HG02852 (cell line): Measurements from ENCODE around the gene CHTF18.
A peak's percentile ranks its signal among the peaks of the same experiment; 100 is the strongest.
"Not testable (repeated sequence)": the region's sequence is repeated elsewhere in the genome, so short reads cannot be mapped to it uniquely, and the experiment has no call there.

Experiments used
- ATAC-seq: cut with Tn5 transposase; IDR thresholded peaks from one replicate; pipeline ENCODE4 v1.9.1; 2021; ENCODE audit warnings: mild to moderate bottlenecking, moderate library complexity; ENCODE audit not compliant: unreplicated experiment

The CHTF18 gene

GRCh38 chr16:774086-775001 lies 14.1 kb upstream of the CHTF18 start:
- ATAC-seq: no peak

GRCh38 chr16:775236-775796 lies 13.1 kb upstream of the CHTF18 start:
- no peak for ATAC-seq

GRCh38 chr16:776298-776697 lies 12.1 kb upstream of the CHTF18 start:
- ATAC-seq: not testable (repeated sequence)

DNA sequence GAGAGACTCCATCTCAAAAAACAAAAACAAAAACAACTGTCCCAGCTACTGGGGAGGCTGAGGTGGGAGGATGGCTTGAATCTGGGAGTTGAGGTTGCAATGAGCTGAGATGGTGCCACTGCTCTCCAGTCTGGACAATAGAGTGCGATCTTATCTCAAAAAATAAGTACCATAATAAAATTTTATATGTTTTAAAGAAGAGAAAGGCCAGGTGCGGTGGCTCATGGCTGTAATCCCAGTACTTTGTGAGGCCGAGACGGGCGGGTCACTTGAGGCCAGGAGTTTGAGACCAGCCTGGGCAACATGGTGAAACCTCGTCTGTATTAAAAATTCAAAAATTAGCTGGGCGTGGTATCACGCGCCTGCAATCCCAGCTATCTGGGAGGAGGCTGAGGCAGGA lies 11.6 kb upstream of the CHTF18 start:
- ATAC-seq: no peak

GRCh38 chr16:777826-778225 lies 10.6 kb upstream of the CHTF18 start:
- ATAC-seq: no peak

- ATAC-seq: no peak
Observed at GRCh38 chr16:778447-778846, 10.0 kb upstream of the CHTF18 start.

GRCh38 chr16:778909-779527 lies 9.4 kb upstream of the CHTF18 start:
- no peak for ATAC-seq

DNA sequence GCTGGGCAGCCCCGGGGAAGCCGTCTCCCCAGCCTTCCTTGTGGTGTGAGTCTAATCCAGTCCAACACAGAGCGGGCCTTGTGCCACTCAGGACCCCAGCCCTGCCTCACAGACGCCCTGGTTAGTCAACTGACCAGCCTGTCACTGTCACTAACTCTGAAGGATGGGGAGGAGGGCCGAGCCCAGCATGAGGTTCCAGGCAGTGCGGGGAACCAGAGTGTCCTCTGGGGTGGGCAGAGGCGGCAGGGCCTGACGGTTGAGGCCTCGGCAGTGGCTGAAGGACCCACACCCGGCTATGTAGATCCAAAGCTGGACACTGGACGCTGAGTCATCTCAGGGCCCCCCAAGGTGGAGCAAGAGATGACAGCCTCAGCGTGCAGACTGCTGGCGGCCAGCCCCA lies 8.9 kb upstream of the CHTF18 start:
- no peak for ATAC-seq

DNA sequence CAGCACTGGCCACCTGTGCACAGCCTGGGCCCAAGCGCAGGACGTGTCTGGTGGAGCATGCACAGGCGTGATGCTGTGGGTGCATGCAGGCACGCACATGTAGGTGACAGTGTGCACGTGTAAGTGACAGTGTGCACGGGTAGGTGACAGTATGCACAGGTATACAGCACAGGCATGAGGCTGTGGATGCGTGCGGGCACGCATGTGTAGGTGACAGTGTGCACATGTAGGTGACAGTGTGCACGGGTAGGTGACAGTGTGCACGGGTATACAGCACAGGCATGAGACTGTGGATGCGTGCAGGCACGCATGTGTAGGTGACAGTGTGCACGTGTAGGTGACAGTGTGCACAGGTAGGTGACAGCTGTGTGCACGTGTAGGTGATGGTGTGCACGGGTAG lies 8.1 kb upstream of the CHTF18 start:
- ATAC-seq: no peak

GRCh38 chr16:781346-782010 lies 6.9 kb upstream of the CHTF18 start:
- ATAC-seq: no peak

- no peak for ATAC-seq
Observed at GRCh38 chr16:782258-782657, 6.2 kb upstream of the CHTF18 start.

GRCh38 chr16:782766-783403 lies 5.5 kb upstream of the CHTF18 start:
- no peak for ATAC-seq

GRCh38 chr16:783404-784161 lies 4.8 kb upstream of the CHTF18 start:
- no peak for ATAC-seq

GRCh38 chr16:784431-784830 lies 4.0 kb upstream of the CHTF18 start:
- no peak for ATAC-seq

GRCh38 chr16:785563-786535 lies 2.6 kb upstream of the CHTF18 start:
- ATAC-seq: no peak

GRCh38 chr16:787321-787966 lies 976 bp upstream of the CHTF18 start:
- no peak for ATAC-seq

DNA sequence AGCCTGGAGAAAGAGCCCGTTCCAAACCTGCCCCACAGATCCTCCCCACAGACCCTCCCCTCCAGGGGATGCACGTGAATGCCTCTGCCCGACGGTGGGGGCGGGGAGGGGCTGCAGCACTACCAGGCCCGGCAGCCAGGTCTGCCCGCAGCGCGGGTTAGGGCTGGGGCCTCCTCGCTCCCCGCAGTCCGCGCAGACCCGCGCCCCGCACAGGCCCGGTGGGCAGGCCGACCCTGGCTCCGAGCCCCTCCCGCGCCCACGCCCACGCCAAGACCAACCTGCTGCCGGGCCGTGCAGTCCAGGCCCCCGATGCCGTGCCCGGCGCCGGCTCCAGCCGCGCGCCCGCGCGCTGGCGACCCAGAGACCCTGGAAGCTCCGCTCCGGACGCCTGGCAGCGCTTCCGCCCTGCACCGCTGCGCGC lies 432 bp upstream of the CHTF18 start, which contains the start of gene RPUSD1:
Gene RPUSD1 (minus strand): TSS at position 404 of the 421 bp plus-strand sequence. CDS start 644 bp downstream, outside the sequence.
- ATAC-seq: peak; percentile 16

DNA sequence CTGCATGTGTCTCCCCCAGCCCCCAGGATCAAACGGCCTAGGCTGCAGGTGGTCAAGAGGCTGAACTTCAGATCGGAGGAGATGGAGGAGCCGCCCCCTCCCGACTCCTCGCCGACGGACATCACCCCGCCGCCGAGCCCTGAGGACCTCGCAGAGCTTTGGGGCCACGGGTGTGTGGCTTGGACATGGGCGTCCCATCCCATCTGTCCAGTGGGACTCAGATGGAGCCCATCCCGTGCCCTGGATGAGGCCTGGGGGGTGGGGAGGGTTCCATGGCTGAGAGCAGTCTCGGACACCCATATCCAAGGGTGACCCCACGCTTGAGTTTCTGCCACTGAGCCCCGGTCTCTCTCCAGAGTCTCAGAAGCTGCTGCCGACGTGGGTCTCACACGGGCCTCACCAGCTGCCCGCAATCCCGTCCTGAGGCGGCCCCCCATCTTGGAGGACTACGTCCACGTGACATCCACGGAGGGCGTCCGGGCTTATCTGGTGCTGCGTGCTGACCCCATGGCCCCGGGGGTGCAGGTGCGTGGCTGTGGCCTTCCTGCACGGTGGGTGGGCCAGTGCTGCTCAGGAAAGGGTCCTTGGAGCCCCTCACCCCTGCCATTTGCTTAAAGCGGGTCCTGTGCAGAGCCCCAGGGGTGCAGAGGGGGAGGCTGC lies 901 bp downstream of the CHTF18 start:
- no peak for ATAC-seq
